Hematopoietic multipotent progenitor cell treated with erythropoietin and hydrocortisone succinate and interleukin-3 and kit ligand, for 4 days (in vitro differentiated cells): ENCODE data around the gene LRRC8D.
"Not testable (repeated sequence)": the region's sequence is repeated elsewhere in the genome, so short reads cannot be mapped to it uniquely, and the experiment has no call there.

Source experiments
- DNase-seq: peaks from one replicate; pipeline ENCODE4 v3.0.0-alpha.2; 2015

The LRRC8D gene

GRCh38 chr1:89820422-89821321 lies at the start of gene LRRC8D:
Gene LRRC8D, plus strand, starts transcription at chr1:89821032. Its CDS starts 112,037 bp downstream, at chr1:89933069.
- peak; percentile 94 for DNase-seq

GRCh38 chr1:89771991-89772560 lies 48.8 kb upstream of the LRRC8D start:
- DNase-seq = no peak

GRCh38 chr1:89776104-89776503 lies 44.7 kb upstream of the LRRC8D start:
- not testable (repeated sequence) for DNase-seq

- not testable (repeated sequence) for DNase-seq
These were observed 43.6 kb upstream of the LRRC8D start for GRCh38 chr1:89777271-89777670.

- no peak for DNase-seq
These were observed 41.5 kb upstream of the LRRC8D start for GRCh38 chr1:89779151-89779940.

GRCh38 chr1:89780721-89781120 lies 40.1 kb upstream of the LRRC8D start:
- DNase-seq = peak; percentile 73

- DNase-seq = no peak
These were observed 39.2 kb upstream of the LRRC8D start for GRCh38 chr1:89781494-89782126.

GRCh38 chr1:89786628-89787214 lies 34.1 kb upstream of the LRRC8D start:
- DNase-seq = peak; percentile 82

- DNase-seq = no peak
These were observed 30.2 kb upstream of the LRRC8D start for GRCh38 chr1:89790592-89790991.

- peak; percentile 8 for DNase-seq
These were observed 29.6 kb upstream of the LRRC8D start for GRCh38 chr1:89791064-89791726.

GRCh38 chr1:89794406-89794805 lies 26.4 kb upstream of the LRRC8D start:
- DNase-seq = no peak

GRCh38 chr1:89795571-89795970 lies 25.3 kb upstream of the LRRC8D start:
- DNase-seq = not testable (repeated sequence)

- DNase-seq = not testable (repeated sequence)
These were observed 23.0 kb upstream of the LRRC8D start for GRCh38 chr1:89797876-89798275.

GRCh38 chr1:89799495-89799894 lies 21.3 kb upstream of the LRRC8D start:
- DNase-seq = peak; percentile 77

GRCh38 chr1:89800022-89800655 lies 20.7 kb upstream of the LRRC8D start:
- DNase-seq = no peak

- DNase-seq = no peak
These were observed 20.1 kb upstream of the LRRC8D start for GRCh38 chr1:89800718-89801117.

GRCh38 chr1:89802051-89802450 lies 18.8 kb upstream of the LRRC8D start:
- DNase-seq = no peak

- no peak for DNase-seq
These were observed 18.0 kb upstream of the LRRC8D start for GRCh38 chr1:89802841-89803240.

- peak; percentile 95 for DNase-seq
These were observed 16.1 kb upstream of the LRRC8D start for GRCh38 chr1:89804642-89805237.

GRCh38 chr1:89806616-89807015 lies 14.2 kb upstream of the LRRC8D start:
- no peak for DNase-seq

GRCh38 chr1:89807503-89807902 lies 13.3 kb upstream of the LRRC8D start:
- DNase-seq = no peak
